HG03575 (cell line): ENCODE results near the gene ING5.
"Not testable (repeated sequence)": the region's sequence is repeated elsewhere in the genome, so short reads cannot be mapped to it uniquely, and the experiment has no call there.

ENCODE experiments used
- ATAC-seq: cut with Tn5 transposase; IDR thresholded peaks from one replicate; pipeline ENCODE4 v1.9.1; 2021; ENCODE audit not compliant: unreplicated experiment, insufficient number of reproducible peaks, low FRiP score; ENCODE audit errors: extremely low read depth

ING5 gene

GRCh38 chr2:241733391-241734207 is 31.8 kb downstream of the ING5 start:
- ATAC-seq = no peak

GRCh38 chr2:241734208-241734466 is 32.3 kb downstream of the ING5 start:
- no peak for ATAC-seq

GRCh38 chr2:241734467-241735208 is 32.8 kb downstream of the ING5 start, which contains the start of gene D2HGDH:
TSS of gene D2HGDH (plus strand) at chr2:241734630. CDS start at chr2:241735225, 595 bp downstream.
- no peak for ATAC-seq

- ATAC-seq = no peak
These were observed 34.3 kb downstream of the ING5 start for GRCh38 chr2:241736111-241736510.

GRCh38 chr2:241738040-241738686 is 36.3 kb downstream of the ING5 start:
- ATAC-seq = no peak

GRCh38 chr2:241739177-241739576 is 37.3 kb downstream of the ING5 start:
- ATAC-seq = no peak

GRCh38 chr2:241739651-241740050 is 37.8 kb downstream of the ING5 start:
- ATAC-seq = no peak

- ATAC-seq = no peak
These were observed 39.2 kb downstream of the ING5 start for GRCh38 chr2:241741016-241741415.

GRCh38 chr2:241742320-241742939 is 40.6 kb downstream of the ING5 start:
- no peak for ATAC-seq

- not testable (repeated sequence) for ATAC-seq
These were observed 41.2 kb downstream of the ING5 start for GRCh38 chr2:241743008-241743407.

GRCh38 chr2:241743620-241744019 is 41.8 kb downstream of the ING5 start:
- ATAC-seq = no peak

GRCh38 chr2:241744028-241744754 is 42.4 kb downstream of the ING5 start:
- no peak for ATAC-seq

- ATAC-seq = no peak
These were observed 43.4 kb downstream of the ING5 start for GRCh38 chr2:241745276-241745675.

GRCh38 chr2:241746084-241746483 is 44.2 kb downstream of the ING5 start:
- ATAC-seq = no peak

- ATAC-seq = no peak
These were observed 46.8 kb downstream of the ING5 start for GRCh38 chr2:241748468-241749256.

- ATAC-seq = no peak
These were observed 48.4 kb downstream of the ING5 start for GRCh38 chr2:241750076-241750840.

GRCh38 chr2:241751152-241751551 is 49.3 kb downstream of the ING5 start:
- no peak for ATAC-seq

GRCh38 chr2:241751776-241752175 is 49.9 kb downstream of the ING5 start:
- no peak for ATAC-seq
